A673 (cell line): ENCODE results near the gene OTX2. TPM values are rescaled to one million over a fixed set of nuclear protein-coding genes. Genes with fewer than 3 reads are reported as not detected.

ENCODE experiments used
- BruUV-seq: library from RNA; stranded (reverse); fragments of 400-500 nt; replicated peaks from 2 replicates; lab custom pipeline; 2021; lab: Mats Ljungman, UMichigan
- CTCF ChIA-PET: fragments of 300-600 bp; sonication (Branson Sonifier 250); formaldehyde crosslinking; loops from one replicate; lab custom pipeline; 2022; ENCODE audit warnings: antibody characterized with exemption; lab: Charles Lee
- POLR2A ChIA-PET: fragments of 300-600 bp; sonication (Branson Sonifier 250); formaldehyde crosslinking; loops from one replicate; lab custom pipeline; 2022; ENCODE audit warnings: antibody characterized with exemption; ENCODE audit not compliant: low non-redundant PET; lab: Charles Lee
- DNase-seq: peaks from one replicate; pipeline ENCODE4 v3.0.0-alpha.2; 2015; ENCODE audit warnings: low spot score
- H3K27ac ChIP-seq: fragments of 200-600 bp; sonication (generic); 2 replicates; pipeline ENCODE4 v1.5.1; 2016; ENCODE audit warnings: mixed run types, low read depth, mild to moderate bottlenecking, mixed read lengths, antibody characterized with exemption, low read length; ENCODE audit not compliant: poor library complexity, severe bottlenecking
- H3K27me3 ChIP-seq: fragments of 200-600 bp; sonication (generic); replicated peaks from 2 replicates; pipeline ENCODE4 v1.6.1; 2017; ENCODE audit warnings: mixed run types, low read depth, mild to moderate bottlenecking, mixed read lengths, antibody characterized with exemption, low read length; ENCODE audit not compliant: insufficient read depth, poor library complexity
- H3K36me3 ChIP-seq: fragments of 200-600 bp; sonication (generic); 2 replicates; pipeline ENCODE4 v1.6.1; 2016; ENCODE audit warnings: mixed run types, mild to moderate bottlenecking, mixed read lengths, antibody characterized with exemption, low read length; ENCODE audit not compliant: insufficient read depth, poor library complexity, severe bottlenecking
- H3K4me1 ChIP-seq: fragments of 200-600 bp; sonication (generic); 2 replicates; pipeline ENCODE4 v1.6.1; 2017; ENCODE audit warnings: mixed run types, mild to moderate bottlenecking, mixed read lengths, antibody characterized with exemption, low read length; ENCODE audit not compliant: insufficient read depth, poor library complexity, severe bottlenecking
- H3K4me3 ChIP-seq: fragments of 200-600 bp; sonication (generic); 2 replicates; pipeline ENCODE4 v1.5.1; 2016; ENCODE audit warnings: low read depth, mixed run types, mild to moderate bottlenecking, mixed read lengths, low read length; ENCODE audit not compliant: poor library complexity, severe bottlenecking
- H3K9me3 ChIP-seq: fragments of 200-600 bp; sonication (generic); 2 replicates; pipeline ENCODE4 v1.6.1; 2016; ENCODE audit warnings: mixed run types, low read depth, mild to moderate bottlenecking, mixed read lengths, antibody characterized with exemption, low read length; ENCODE audit not compliant: poor library complexity, severe bottlenecking
- CTCF ChIP-seq: fragments of 300-800, 200-600 bp; sonication (generic); conservative IDR thresholded peaks from 2 replicates; pipeline ENCODE4 v1.5.1; 2017; ENCODE audit warnings: low read depth, mild to moderate bottlenecking, antibody characterized with exemption, low read length, moderate library complexity, mixed read lengths
- EZH2 ChIP-seq: fragments of 200-600 bp; sonication (generic); IDR thresholded peaks from 2 replicates; pipeline ENCODE4 v1.6.1; 2017; ENCODE audit warnings: borderline replicate concordance, low read depth, mild to moderate bottlenecking, mixed read lengths, antibody characterized with exemption, low read length; ENCODE audit not compliant: poor library complexity, severe bottlenecking
- intact Hi-C: fragments of 100-400 bp; cut with micrococcal nuclease; formaldehyde crosslinking; loops from one replicate; pipeline ENCODE4 v1.10.0; 2022; ENCODE audit not compliant: unreplicated experiment
- total RNA-seq: library from RNA; stranded (reverse); gene quantifications from 2 replicates; pipeline ENCODE4 v1.2.3, GENCODE V29; 2021

OTX2 gene
- total RNA-seq, 1 experiment from 2014 or later, result 129 TPM

GRCh38 chr14:56844406-56845002 is 34.2 kb upstream of the OTX2 start:
- ChIA-PET POLR2A (no interaction called here), CTCF (no interaction called here)
- no TSS peak for BruUV-seq
- no peak for DNase-seq
- Histone ChIP-seq H3K27me3 (no peaks in the 10 kb centered on the region), H3K4me1 (no peaks in the 10 kb centered on the region), H3K27ac (no peak overlapping the region), H3K36me3 (no peaks in the 10 kb centered on the region), H3K4me3 (no peak overlapping the region), H3K9me3 (no peaks in the 10 kb centered on the region)
- intact Hi-C loops, result no loop called here
- TF ChIP-seq CTCF (no peak), EZH2 (no peak)

- intact Hi-C loops, result no loop called here
- H3K27me3 ChIP-seq, result no peaks in the 10 kb centered on the region
- ChIA-PET POLR2A (no interaction called here), CTCF (no interaction called here)
- no peak for DNase-seq
- no peak overlapping the region for H3K27ac ChIP-seq
- H3K4me1 ChIP-seq, result no peaks in the 10 kb centered on the region
- H3K36me3 ChIP-seq, result no peaks in the 10 kb centered on the region
- no peak overlapping the region for H3K4me3 ChIP-seq
- TF ChIP-seq EZH2 (no peak), CTCF (no peak)
- H3K9me3 ChIP-seq, result no peaks in the 10 kb centered on the region
- BruUV-seq, result no TSS peak
These were observed 31.3 kb upstream of the OTX2 start for GRCh38 chr14:56841611-56842010.

- Histone ChIP-seq H3K27ac (no peak overlapping the region), H3K36me3 (no peaks in the 10 kb centered on the region), H3K4me1 (no peaks in the 10 kb centered on the region), H3K27me3 (no peaks in the 10 kb centered on the region), H3K9me3 (no peaks in the 10 kb centered on the region), H3K4me3 (no peak overlapping the region)
- CTCF ChIA-PET, result no interaction called here
- POLR2A ChIA-PET, result no interaction called here
- TF ChIP-seq CTCF (no peak), EZH2 (no peak)
- intact Hi-C loops, result no loop called here
- no TSS peak for BruUV-seq
- no peak for DNase-seq
These were observed 29.9 kb upstream of the OTX2 start for GRCh38 chr14:56840221-56840620.
